ENCODE results near the gene PET117. TPM values are rescaled to one million over a fixed set of nuclear protein-coding genes. Genes with fewer than 3 reads are reported as not detected.
A peak's percentile ranks its signal among the peaks of the same experiment; 100 is the strongest.

The PET117 gene
- polyA plus RNA-seq, 1 experiment = 12.1 TPM

DNA sequence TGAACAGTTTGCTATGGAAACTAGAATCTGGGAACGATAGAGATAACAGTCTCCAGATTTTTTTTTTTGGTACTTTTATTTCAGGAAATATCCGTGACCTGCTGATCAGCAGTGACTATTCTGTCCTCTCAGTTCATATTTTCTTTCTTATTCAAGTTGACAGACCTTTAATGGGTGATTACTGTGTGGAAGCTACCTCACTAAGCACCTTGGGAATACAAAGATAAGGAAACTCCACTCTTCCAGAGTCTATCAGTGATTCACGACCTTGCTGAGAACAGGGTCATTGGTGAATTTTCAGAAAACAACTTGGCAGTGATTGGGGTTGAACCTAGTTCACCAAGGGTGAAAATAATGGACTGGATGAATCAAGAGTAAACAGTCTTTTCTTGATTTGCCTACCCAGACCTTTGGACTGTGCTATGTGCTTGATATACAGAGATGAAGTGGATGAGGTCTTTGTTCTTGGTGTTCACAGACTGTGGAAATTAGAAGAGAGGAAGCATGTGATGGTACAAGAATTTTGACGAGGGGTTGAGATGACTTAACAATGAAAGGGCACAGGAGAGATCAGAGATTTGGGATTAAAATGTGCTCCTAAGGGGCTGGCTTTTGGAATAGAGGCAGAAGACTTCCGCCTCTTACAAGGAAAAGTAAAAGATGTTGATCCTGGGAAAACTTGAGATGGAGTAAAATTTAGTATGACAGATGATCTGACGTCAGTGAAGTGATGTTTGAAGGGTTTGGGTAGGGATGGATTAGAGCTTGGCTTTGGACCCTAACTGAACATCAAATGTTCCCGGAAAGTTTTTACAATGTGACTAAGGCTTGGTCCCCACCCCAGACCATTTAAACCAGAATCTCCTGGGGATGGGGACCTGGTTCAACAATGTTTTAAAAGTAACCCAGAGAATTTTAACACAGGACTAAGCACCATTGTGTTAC is 1.2 kb downstream of the PET117 start:
- TF ChIP-seq CTCF (IDR thresholded peaks at IDR 0.05; ENCODE audit: low read depth, low read length) = no peak
- CTCF ChIA-PET = no interaction called here

DNA sequence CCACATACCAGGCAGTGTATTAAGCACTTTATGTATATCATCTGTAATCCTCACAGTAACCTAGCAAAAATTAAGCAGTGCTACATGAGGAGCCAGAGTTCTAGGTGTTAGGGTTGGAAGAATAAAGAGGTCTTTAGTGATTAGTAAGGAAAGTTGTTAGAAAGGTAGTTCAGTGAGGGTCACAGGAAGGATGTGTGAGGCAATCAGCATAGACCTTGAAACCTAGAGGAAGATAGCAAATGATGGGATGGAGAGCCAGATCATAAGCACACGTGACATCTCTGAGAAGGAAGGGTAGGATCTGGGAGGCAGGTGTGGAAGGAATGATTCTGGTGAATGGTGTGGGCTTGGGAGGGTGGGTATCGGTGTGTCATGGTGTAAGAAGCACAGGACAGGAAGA is 2.2 kb downstream of the PET117 start:
- H3K4me3 ChIP-seq (ENCODE audit: low read depth, low read length) = no peak overlapping the region
- H3K27me3 ChIP-seq (ENCODE audit: control insufficient read depth, insufficient read depth, low read length) = no peaks in the 10 kb centered on the region
- POLR2A ChIA-PET = no interaction called here
- TF ChIP-seq CTCF (IDR thresholded peaks at IDR 0.05; ENCODE audit: low read depth, low read length) = no peak
- DNase-seq (ENCODE audit: low read depth, low spot score) = no peak
- no peak overlapping the region for H3K27ac ChIP-seq (ENCODE audit: low read depth, low read length)
- no peaks in the 10 kb centered on the region for H3K9me3 ChIP-seq (ENCODE audit: control insufficient read depth, insufficient read depth, low read length)
- CTCF ChIA-PET = no interaction called here

More for the DNA sequence above, 1.2 kb downstream of the PET117 start:
- Histone ChIP-seq H3K27me3 (ENCODE audit: control insufficient read depth, insufficient read depth, low read length) (peaks cover 4% of the 10 kb centered on the region), H3K4me3 (ENCODE audit: low read depth, low read length) (peak overlapping the region; percentile 89), H3K9me3 (ENCODE audit: control insufficient read depth, insufficient read depth, low read length) (no peaks in the 10 kb centered on the region), H3K27ac (ENCODE audit: low read depth, low read length) (no peak overlapping the region)
- DNase-seq (ENCODE audit: low read depth, low spot score) = no peak
- POLR2A ChIA-PET = interaction anchor here (0.5 to 1.2 kb wide), 4 partner anchors 18 to 450 kb away, joined by 3 to 7 read pairs (median 3); partner anchors contain the start of gene ZNF133

DNA sequence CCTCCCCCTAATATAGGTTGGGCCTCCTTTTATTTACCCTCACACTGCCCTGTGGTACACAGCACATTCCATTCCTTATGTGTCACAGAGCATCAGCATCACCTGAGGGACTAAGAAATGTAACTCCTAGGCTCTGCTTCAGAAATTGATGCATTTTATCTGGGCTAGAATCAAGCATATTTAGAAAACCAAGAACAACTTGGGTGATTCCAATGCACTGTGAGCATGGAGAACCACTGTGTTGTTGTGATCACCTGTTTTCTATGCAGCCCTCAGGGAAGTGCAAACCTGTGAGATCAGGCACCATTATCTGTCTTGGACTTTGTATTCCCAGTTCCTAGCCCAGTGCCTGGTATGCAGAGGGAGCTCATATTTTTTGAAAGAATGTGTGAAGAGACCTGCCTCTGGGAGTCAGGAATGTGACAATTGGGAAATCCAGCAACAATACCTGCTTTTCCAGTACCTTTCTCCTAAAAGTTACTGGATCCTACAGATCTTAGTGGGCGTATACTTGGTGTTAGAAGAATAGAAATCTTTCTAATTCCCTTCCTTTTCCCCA is 7.0 kb downstream of the PET117 start:
- Histone ChIP-seq H3K27ac (ENCODE audit: low read depth, low read length) (no peak overlapping the region), H3K4me3 (ENCODE audit: low read depth, low read length) (no peak overlapping the region), H3K9me3 (ENCODE audit: control insufficient read depth, insufficient read depth, low read length) (no peaks in the 10 kb centered on the region), H3K27me3 (ENCODE audit: control insufficient read depth, insufficient read depth, low read length) (no peaks in the 10 kb centered on the region)
- ChIA-PET CTCF (no interaction called here), POLR2A (no interaction called here)
- no peak for TF ChIP-seq CTCF (IDR thresholded peaks at IDR 0.05; ENCODE audit: low read depth, low read length)
- no peak for DNase-seq (ENCODE audit: low read depth, low spot score)

- CTCF ChIA-PET = interaction anchor here (1.6 kb wide), 1 partner anchor 122 kb away, joined by 5 read pairs; no protein-coding TSS in a partner anchor
These were observed 16.7 kb downstream of the PET117 start for GRCh38 chr20:18154342-18154741.

More at GRCh38 chr20:18154342-18154741, 16.7 kb downstream of the PET117 start:
- Histone ChIP-seq H3K27ac (ENCODE audit: low read depth, low read length) (no peak overlapping the region), H3K27me3 (ENCODE audit: control insufficient read depth, insufficient read depth, low read length) (no peaks in the 10 kb centered on the region), H3K4me3 (ENCODE audit: low read depth, low read length) (no peak overlapping the region), H3K9me3 (ENCODE audit: control insufficient read depth, insufficient read depth, low read length) (no peaks in the 10 kb centered on the region)
- DNase-seq (ENCODE audit: low read depth, low spot score) = no peak
- POLR2A ChIA-PET = no interaction called here
- TF ChIP-seq CTCF (IDR thresholded peaks at IDR 0.05; ENCODE audit: low read depth, low read length) = no peak
